ENCODE data around the gene ZNF205. TPM values are rescaled to one million over a fixed set of nuclear protein-coding genes. Genes with fewer than 3 reads are reported as not detected.

ZNF205 gene
- total and polyA plus RNA-seq, 2 of the 13 experiments (the other 11 are each of a cell fraction or from before 2014, with no cell fraction given) = 5.8 to 10.2 TPM

DNA sequence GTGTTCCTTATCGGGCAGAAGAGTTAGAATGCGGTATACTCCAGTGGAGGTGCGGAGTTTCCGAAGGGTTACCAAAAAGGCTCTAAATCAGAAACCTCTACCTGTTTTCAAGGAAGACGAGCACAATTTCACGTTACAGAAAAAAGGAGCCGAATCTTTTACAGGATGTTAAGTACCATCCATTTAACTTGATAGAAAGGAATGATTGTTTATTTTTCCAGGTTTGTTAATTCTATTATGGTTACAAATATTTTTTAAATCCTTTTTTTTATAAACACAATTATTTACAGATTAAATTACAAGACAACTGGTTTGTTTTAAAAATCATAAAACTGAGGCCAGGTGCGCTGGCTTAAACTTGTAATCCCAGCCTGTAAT is 40.6 kb downstream of the ZNF205 start:
- ATAC-seq = peak; percentile 13; the same call in 2 of the 3 replicates
- H3K4me3 ChIP-seq (replicated peaks in 1 of 3; ENCODE audit: insufficient read depth in 1 of 3, low read depth in 2 of 3, low read length in 3 of 3) = peak overlapping the region in 1 of 3 experiments; percentile 78; a peak in 1 of 6 replicates
- TF ChIP-seq ZNF136 (CRISPR knock-in tag; IDR thresholded peaks at IDR 0.05; ENCODE audit: low read depth) = 0 out of 2 replicates have a peak, but pooled peaks have one; percentile 2
- TF ChIP-seq, protein P1, sequence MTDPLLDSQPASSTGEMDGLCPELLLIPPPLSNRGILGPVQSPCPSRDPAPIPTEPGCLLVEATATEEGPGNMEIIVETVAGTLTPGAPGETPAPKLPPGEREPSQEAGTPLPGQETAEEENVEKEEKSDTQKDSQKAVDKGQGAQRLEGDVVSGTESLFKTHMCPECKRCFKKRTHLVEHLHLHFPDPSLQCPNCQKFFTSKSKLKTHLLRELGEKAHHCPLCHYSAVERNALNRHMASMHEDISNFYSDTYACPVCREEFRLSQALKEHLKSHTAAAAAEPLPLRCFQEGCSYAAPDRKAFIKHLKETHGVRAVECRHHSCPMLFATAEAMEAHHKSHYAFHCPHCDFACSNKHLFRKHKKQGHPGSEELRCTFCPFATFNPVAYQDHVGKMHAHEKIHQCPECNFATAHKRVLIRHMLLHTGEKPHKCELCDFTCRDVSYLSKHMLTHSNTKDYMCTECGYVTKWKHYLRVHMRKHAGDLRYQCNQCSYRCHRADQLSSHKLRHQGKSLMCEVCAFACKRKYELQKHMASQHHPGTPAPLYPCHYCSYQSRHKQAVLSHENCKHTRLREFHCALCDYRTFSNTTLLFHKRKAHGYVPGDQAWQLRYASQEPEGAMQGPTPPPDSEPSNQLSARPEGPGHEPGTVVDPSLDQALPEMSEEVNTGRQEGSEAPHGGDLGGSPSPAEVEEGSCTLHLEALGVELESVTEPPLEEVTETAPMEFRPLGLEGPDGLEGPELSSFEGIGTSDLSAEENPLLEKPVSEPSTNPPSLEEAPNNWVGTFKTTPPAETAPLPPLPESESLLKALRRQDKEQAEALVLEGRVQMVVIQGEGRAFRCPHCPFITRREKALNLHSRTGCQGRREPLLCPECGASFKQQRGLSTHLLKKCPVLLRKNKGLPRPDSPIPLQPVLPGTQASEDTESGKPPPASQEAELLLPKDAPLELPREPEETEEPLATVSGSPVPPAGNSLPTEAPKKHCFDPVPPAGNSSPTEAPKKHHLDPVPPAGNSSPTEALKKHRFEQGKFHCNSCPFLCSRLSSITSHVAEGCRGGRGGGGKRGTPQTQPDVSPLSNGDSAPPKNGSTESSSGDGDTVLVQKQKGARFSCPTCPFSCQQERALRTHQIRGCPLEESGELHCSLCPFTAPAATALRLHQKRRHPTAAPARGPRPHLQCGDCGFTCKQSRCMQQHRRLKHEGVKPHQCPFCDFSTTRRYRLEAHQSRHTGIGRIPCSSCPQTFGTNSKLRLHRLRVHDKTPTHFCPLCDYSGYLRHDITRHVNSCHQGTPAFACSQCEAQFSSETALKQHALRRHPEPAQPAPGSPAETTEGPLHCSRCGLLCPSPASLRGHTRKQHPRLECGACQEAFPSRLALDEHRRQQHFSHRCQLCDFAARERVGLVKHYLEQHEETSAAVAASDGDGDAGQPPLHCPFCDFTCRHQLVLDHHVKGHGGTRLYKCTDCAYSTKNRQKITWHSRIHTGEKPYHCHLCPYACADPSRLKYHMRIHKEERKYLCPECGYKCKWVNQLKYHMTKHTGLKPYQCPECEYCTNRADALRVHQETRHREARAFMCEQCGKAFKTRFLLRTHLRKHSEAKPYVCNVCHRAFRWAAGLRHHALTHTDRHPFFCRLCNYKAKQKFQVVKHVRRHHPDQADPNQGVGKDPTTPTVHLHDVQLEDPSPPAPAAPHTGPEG (CRISPR knock-in tag; IDR thresholded peaks at IDR 0.05) = 0 out of 2 replicates have a peak, but pooled peaks have one; percentile 40
- TF ChIP-seq, protein P2, sequence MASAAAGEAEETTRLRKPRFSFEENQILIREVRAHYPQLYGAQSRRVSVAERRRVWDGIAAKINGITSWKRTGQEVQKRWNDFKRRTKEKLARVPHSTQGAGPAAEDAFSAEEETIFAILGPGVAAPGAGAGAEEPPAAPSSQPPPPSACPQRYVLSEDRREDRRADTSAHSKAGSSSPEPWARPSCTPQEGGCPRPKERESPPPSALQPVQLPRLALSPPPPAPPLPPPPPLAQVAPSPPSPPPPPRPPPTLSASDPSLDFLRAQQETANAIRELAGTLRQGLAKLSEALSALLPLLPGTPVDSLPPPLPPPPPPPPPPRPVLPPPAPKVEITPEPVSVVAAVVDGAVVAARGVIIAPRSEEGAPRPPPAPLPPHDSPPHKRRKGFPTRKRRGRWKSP (CRISPR knock-in tag; IDR thresholded peaks at IDR 0.05) = 0 out of 2 replicates have a peak, but pooled peaks have one; percentile 3
- TF ChIP-seq, protein P3, sequence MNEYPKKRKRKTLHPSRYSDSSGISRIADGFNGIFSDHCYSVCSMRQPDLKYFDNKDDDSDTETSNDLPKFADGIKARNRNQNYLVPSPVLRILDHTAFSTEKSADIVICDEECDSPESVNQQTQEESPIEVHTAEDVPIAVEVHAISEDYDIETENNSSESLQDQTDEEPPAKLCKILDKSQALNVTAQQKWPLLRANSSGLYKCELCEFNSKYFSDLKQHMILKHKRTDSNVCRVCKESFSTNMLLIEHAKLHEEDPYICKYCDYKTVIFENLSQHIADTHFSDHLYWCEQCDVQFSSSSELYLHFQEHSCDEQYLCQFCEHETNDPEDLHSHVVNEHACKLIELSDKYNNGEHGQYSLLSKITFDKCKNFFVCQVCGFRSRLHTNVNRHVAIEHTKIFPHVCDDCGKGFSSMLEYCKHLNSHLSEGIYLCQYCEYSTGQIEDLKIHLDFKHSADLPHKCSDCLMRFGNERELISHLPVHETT (CRISPR knock-in tag; conservative IDR thresholded peaks at IDR 0.05) = 0 out of 2 replicates have a peak, but pooled peaks have one; percentile 7
- TF ChIP-seq, protein P4, sequence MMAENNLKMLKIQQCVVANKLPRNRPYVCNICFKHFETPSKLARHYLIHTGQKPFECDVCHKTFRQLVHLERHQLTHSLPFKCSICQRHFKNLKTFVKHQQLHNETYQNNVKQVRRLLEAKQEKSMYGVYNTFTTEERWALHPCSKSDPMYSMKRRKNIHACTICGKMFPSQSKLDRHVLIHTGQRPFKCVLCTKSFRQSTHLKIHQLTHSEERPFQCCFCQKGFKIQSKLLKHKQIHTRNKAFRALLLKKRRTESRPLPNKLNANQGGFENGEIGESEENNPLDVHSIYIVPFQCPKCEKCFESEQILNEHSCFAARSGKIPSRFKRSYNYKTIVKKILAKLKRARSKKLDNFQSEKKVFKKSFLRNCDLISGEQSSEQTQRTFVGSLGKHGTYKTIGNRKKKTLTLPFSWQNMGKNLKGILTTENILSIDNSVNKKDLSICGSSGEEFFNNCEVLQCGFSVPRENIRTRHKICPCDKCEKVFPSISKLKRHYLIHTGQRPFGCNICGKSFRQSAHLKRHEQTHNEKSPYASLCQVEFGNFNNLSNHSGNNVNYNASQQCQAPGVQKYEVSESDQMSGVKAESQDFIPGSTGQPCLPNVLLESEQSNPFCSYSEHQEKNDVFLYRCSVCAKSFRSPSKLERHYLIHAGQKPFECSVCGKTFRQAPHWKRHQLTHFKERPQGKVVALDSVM (CRISPR knock-in tag; IDR thresholded peaks at IDR 0.05) = peak; percentile 46; the same call in 1 of the 2 replicates
- TF ChIP-seq, protein P5, sequence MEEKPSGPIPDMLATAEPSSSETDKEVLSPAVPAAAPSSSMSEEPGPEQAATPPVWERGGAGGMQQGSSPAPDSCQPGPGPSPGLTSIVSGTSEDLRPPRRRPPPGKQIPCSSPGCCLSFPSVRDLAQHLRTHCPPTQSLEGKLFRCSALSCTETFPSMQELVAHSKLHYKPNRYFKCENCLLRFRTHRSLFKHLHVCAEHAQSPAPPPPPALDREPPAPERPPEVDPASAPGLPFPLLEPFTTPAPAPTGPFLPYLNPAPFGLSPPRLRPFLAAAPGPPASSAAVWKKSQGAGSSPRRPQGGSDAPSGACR (CRISPR knock-in tag; IDR thresholded peaks at IDR 0.05) = peak; percentile 7; the same call in 1 of the 2 replicates
- TF ChIP-seq RARG (CRISPR knock-in tag; IDR thresholded peaks at IDR 0.05; ENCODE audit: low read depth) = 0 out of 2 replicates have a peak, but pooled peaks have one; percentile 28
- TF ChIP-seq, protein P6, sequence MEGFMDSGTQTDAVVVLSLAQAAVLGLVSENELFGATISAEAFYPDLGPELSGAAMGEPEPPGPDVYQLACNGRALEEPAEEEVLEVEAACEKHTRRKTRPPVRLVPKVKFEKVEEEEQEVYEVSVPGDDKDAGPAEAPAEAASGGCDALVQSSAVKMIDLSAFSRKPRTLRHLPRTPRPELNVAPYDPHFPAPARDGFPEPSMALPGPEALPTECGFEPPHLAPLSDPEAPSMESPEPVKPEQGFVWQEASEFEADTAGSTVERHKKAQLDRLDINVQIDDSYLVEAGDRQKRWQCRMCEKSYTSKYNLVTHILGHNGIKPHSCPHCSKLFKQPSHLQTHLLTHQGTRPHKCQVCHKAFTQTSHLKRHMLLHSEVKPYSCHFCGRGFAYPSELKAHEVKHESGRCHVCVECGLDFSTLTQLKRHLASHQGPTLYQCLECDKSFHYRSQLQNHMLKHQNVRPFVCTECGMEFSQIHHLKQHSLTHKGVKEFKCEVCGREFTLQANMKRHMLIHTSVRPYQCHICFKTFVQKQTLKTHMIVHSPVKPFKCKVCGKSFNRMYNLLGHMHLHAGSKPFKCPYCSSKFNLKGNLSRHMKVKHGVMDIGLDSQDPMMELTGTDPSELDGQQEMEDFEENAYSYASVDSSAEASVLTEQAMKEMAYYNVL (CRISPR knock-in tag; IDR thresholded peaks at IDR 0.05; ENCODE audit: borderline replicate concordance) = 0 out of 2 replicates have a peak, but pooled peaks have one; percentile 4

More for the DNA sequence above, 40.6 kb downstream of the ZNF205 start:
- ChIA-PET POLR2A (interaction anchor here (1.1 to 1.4 kb wide), 3 partner anchors 18 to 35 kb away, joined by 3 to 6 read pairs (median 3); partner anchors contain the start of genes OR1F1 and ZNF213), CTCF (ENCODE audit: low intra/inter-chr PET ratio, low total read pairs) (interaction anchor here (1.6 to 2.8 kb wide), 2 partner anchors 13 to 21 kb away, joined by 3 to 18 read pairs; no protein-coding TSS in a partner anchor)
- Histone ChIP-seq H3K4me2 (ENCODE audit: low read depth, low read length) (no peak overlapping the region), H3K4me1 (ENCODE audit: insufficient read depth, low read length) (peaks cover 27% of the 10 kb centered on the region), H3K9me3 (ENCODE audit: low read length) (no peaks in the 10 kb centered on the region), H4K20me1 (ENCODE audit: insufficient read depth, low read length) (no peaks in the 10 kb centered on the region), H2AFZ (ENCODE audit: low read length) (no peak overlapping the region), H3K79me2 (ENCODE audit: insufficient read depth, low read length) (no peaks in the 10 kb centered on the region), H3K36me3 (replicated peaks in 1 of 2; ENCODE audit: control insufficient read depth in 1 of 2, insufficient read depth in 2 of 2, low read length in 2 of 2) (no peaks in the 10 kb centered on the region), H3K9ac (ENCODE audit: insufficient read depth, low read depth, low read length) (no peak overlapping the region), H3K27ac (ENCODE audit: extremely low read length, insufficient read depth, low read length) (no peak overlapping the region), H3K27me3 (ENCODE audit: control insufficient read depth in 1 of 2, insufficient read depth in 2 of 2, low read length in 2 of 2) (peaks cover 0 to 12% of the 10 kb centered on the region in 2 experiments; a peak in 3 of 5 replicates)
- in situ Hi-C loops (cut with HindIII; ENCODE audit: extremely low pct_ligation_motif_present, low pct_unique_long_range_greater_than_20kb) = no loop called here
- no TSS peak for BruUV-seq (replicated peaks)
- WGBS (ENCODE audit: low lambda C conversion rate) = 13% methylated on average over 8 of the region's 8 CpGs
- DNase-seq (ENCODE audit: low spot score) (no peak), FAIRE-seq (peak; percentile 63)
- intact Hi-C loops (cut with micrococcal nuclease; ENCODE audit: unreplicated experiment) = loop anchor here (2.0 to 5.0 kb wide), 2 partner anchors 18 to 34 kb away; partner anchors contain the start of gene OR1F1

All from HepG2 (cell line).